Measurements from ENCODE around the gene SLC7A4.
A peak's percentile ranks its signal among the peaks of the same experiment; 100 is the strongest.
"Not testable (repeated sequence)": the region's sequence is repeated elsewhere in the genome, so short reads cannot be mapped to it uniquely, and the experiment has no call there.

SLC7A4 gene

GRCh38 chr22:21068681-21069276 lies 36.4 kb upstream of the SLC7A4 start:
- H3K4me3 Mint-ChIP-seq, result no peak overlapping the region
- no peaks in the 10 kb centered on the region for H3K9me3 Mint-ChIP-seq
- no peaks in the 10 kb centered on the region for H3K27me3 Mint-ChIP-seq
- no peak for DNase-seq
- peaks cover 12% of the 10 kb centered on the region for H3K4me1 Mint-ChIP-seq
- ATAC-seq, result no peak
- H3K27ac Mint-ChIP-seq, result no peak overlapping the region

- no peak overlapping the region for H3K27ac Mint-ChIP-seq
- no peaks in the 10 kb centered on the region for H3K9me3 Mint-ChIP-seq
- no peak overlapping the region for H3K4me3 Mint-ChIP-seq
- peak; percentile 84 for ATAC-seq
- H3K4me1 Mint-ChIP-seq, result peaks cover 12% of the 10 kb centered on the region
- DNase-seq, result no peak
- no peaks in the 10 kb centered on the region for H3K27me3 Mint-ChIP-seq
Measured at GRCh38 chr22:21067901-21068680, 35.7 kb upstream of the SLC7A4 start.

- no peak overlapping the region for H3K4me3 Mint-ChIP-seq
- H3K27me3 Mint-ChIP-seq, result no peaks in the 10 kb centered on the region
- H3K27ac Mint-ChIP-seq, result no peak overlapping the region
- no peaks in the 10 kb centered on the region for H3K9me3 Mint-ChIP-seq
- DNase-seq, result no peak
- no peak for ATAC-seq
- peaks cover 12% of the 10 kb centered on the region for H3K4me1 Mint-ChIP-seq
Measured at GRCh38 chr22:21067075-21067900, 34.9 kb upstream of the SLC7A4 start.

GRCh38 chr22:21064917-21065864 lies 32.8 kb upstream of the SLC7A4 start:
- ATAC-seq (no peak), DNase-seq (no peak)
- Mint-ChIP-seq H3K4me3 (no peak overlapping the region), H3K27me3 (no peaks in the 10 kb centered on the region), H3K9me3 (no peaks in the 10 kb centered on the region), H3K27ac (no peak overlapping the region), H3K4me1 (peaks cover 12% of the 10 kb centered on the region)

- not testable (repeated sequence) for DNase-seq, H3K4me3 Mint-ChIP-seq, H3K27me3 Mint-ChIP-seq, H3K27ac Mint-ChIP-seq, H3K9me3 Mint-ChIP-seq, ATAC-seq
- peaks cover 12% of the 10 kb centered on the region for H3K4me1 Mint-ChIP-seq
Measured at GRCh38 chr22:21064425-21064824, 32.1 kb upstream of the SLC7A4 start.

GRCh38 chr22:21061660-21062321 lies 29.4 kb upstream of the SLC7A4 start:
- H3K9me3 Mint-ChIP-seq, DNase-seq, ATAC-seq, H3K4me3 Mint-ChIP-seq, H3K27ac Mint-ChIP-seq, H3K27me3 Mint-ChIP-seq, H3K4me1 Mint-ChIP-seq: not testable (repeated sequence)

- DNase-seq, H3K9me3 Mint-ChIP-seq, ATAC-seq, H3K27ac Mint-ChIP-seq, H3K4me3 Mint-ChIP-seq: not testable (repeated sequence)
- peaks cover 19% of the 10 kb centered on the region for H3K27me3 Mint-ChIP-seq
- H3K4me1 Mint-ChIP-seq, result peaks cover 16% of the 10 kb centered on the region
Measured at GRCh38 chr22:21060363-21060762, 28.0 kb upstream of the SLC7A4 start.

- peaks cover 22% of the 10 kb centered on the region for H3K27me3 Mint-ChIP-seq
- DNase-seq, result no peak
- H3K27ac Mint-ChIP-seq, result peak overlapping the region in 1 of 2 donors; percentile 88
- peak; percentile 23 for ATAC-seq
- peak overlapping the region in 1 of 2 donors; percentile 65 for H3K4me3 Mint-ChIP-seq
- no peaks in the 10 kb centered on the region for H3K9me3 Mint-ChIP-seq
- peaks cover 40% of the 10 kb centered on the region for H3K4me1 Mint-ChIP-seq
Measured at GRCh38 chr22:21055880-21056319, 23.5 kb upstream of the SLC7A4 start.

- Mint-ChIP-seq H3K4me1 (peaks cover 40% of the 10 kb centered on the region), H3K27ac (peak overlapping the region in 1 of 2 donors; percentile 88), H3K4me3 (peak overlapping the region in 1 of 2 donors; percentile 65), H3K9me3 (no peaks in the 10 kb centered on the region), H3K27me3 (peaks cover 22% of the 10 kb centered on the region)
- DNase-seq, result no peak
- no peak for ATAC-seq
Measured at GRCh38 chr22:21055564-21055834, 23.1 kb upstream of the SLC7A4 start.

GRCh38 chr22:21054714-21055563 lies 22.6 kb upstream of the SLC7A4 start:
- H3K4me3 Mint-ChIP-seq, result peak overlapping the region in 1 of 2 donors; percentile 6
- H3K4me1 Mint-ChIP-seq, result peaks cover 40% of the 10 kb centered on the region
- DNase-seq, result no peak
- H3K27ac Mint-ChIP-seq, result no peak overlapping the region
- ATAC-seq, result no peak
- H3K9me3 Mint-ChIP-seq, result no peaks in the 10 kb centered on the region
- H3K27me3 Mint-ChIP-seq, result peaks cover 22% of the 10 kb centered on the region

- Mint-ChIP-seq H3K4me1 (peaks cover 40% of the 10 kb centered on the region), H3K4me3 (no peak overlapping the region), H3K9me3 (no peaks in the 10 kb centered on the region), H3K27me3 (peaks cover 22% of the 10 kb centered on the region), H3K27ac (peak overlapping the region in 1 of 2 donors; percentile 40)
- no peak for DNase-seq
- no peak for ATAC-seq
Measured at GRCh38 chr22:21054046-21054713, 21.8 kb upstream of the SLC7A4 start.

GRCh38 chr22:21052715-21053459 lies 20.5 kb upstream of the SLC7A4 start:
- H3K27me3 Mint-ChIP-seq, result peaks cover 22% of the 10 kb centered on the region
- DNase-seq (no peak), ATAC-seq (no peak)
- H3K9me3 Mint-ChIP-seq, result no peaks in the 10 kb centered on the region
- H3K4me3 Mint-ChIP-seq, result no peak overlapping the region
- peak overlapping the region in 1 of 2 donors; percentile 72 for H3K27ac Mint-ChIP-seq
- H3K4me1 Mint-ChIP-seq, result peaks cover 40% of the 10 kb centered on the region

GRCh38 chr22:21051831-21052400 lies 19.6 kb upstream of the SLC7A4 start:
- ATAC-seq (no peak), DNase-seq (no peak)
- H3K9me3 Mint-ChIP-seq, result no peaks in the 10 kb centered on the region
- peaks cover 40% of the 10 kb centered on the region for H3K4me1 Mint-ChIP-seq
- H3K27ac Mint-ChIP-seq, result peak overlapping the region in 1 of 2 donors; percentile 43
- no peak overlapping the region for H3K4me3 Mint-ChIP-seq
- H3K27me3 Mint-ChIP-seq, result peaks cover 19% of the 10 kb centered on the region
